SK-N-MC (cell line): ENCODE results near the gene CASP1.
"Not testable (repeated sequence)": the region's sequence is repeated elsewhere in the genome, so short reads cannot be mapped to it uniquely, and the experiment has no call there.

Source experiments
- DNase-seq: peaks from one replicate; pipeline ENCODE4 v3.0.0-alpha.2; 2011; ENCODE audit warnings: low read depth, low spot score
- H3K27ac ChIP-seq: fragments of 200-600 bp; sonication (generic); 2 replicates; pipeline ENCODE4 v1.5.1; 2016; ENCODE audit warnings: mixed run types
- H3K36me3 ChIP-seq: fragments of 200-600 bp; sonication (generic); 2 replicates; pipeline ENCODE4 v1.6.1; 2017; ENCODE audit warnings: antibody characterized with exemption, low read length, mixed read lengths; ENCODE audit not compliant: insufficient read depth
- H3K4me3 ChIP-seq: fragments of 200-600 bp; sonication (generic); 2 replicates; pipeline ENCODE4 v1.5.1; 2016
- H3K9ac ChIP-seq: fragments of 200-600 bp; sonication (generic); 2 replicates; pipeline ENCODE4 v1.8.0; 2017; ENCODE audit warnings: mixed run types, mixed read lengths; ENCODE audit not compliant: insufficient read length
- H3K9me3 ChIP-seq: fragments of 200-600 bp; sonication (generic); 2 replicates; pipeline ENCODE4 v1.6.1; 2017; ENCODE audit warnings: low read depth, mild to moderate bottlenecking, antibody characterized with exemption, low read length, moderate library complexity, mixed read lengths
- EZH2 ChIP-seq: fragments of 200-600 bp; sonication (generic); IDR thresholded peaks from one replicate; pipeline ENCODE4 v1.6.1; 2017; ENCODE audit warnings: antibody characterized with exemption
- FOXP2 ChIP-seq: optimal IDR thresholded peaks from 2 replicates; pipeline ENCODE3; 2011; ENCODE audit warnings: mild to moderate bottlenecking, moderate library complexity; ENCODE audit not compliant: insufficient read depth; ENCODE audit errors: extremely low read length, control extremely low read depth
- POLR2AphosphoS5 ChIP-seq: IDR thresholded peaks from 2 replicates; pipeline ENCODE4 v1.6.1; 2012; ENCODE audit warnings: mild to moderate bottlenecking, low read depth, low read length, borderline replicate concordance

CASP1 gene

DNA sequence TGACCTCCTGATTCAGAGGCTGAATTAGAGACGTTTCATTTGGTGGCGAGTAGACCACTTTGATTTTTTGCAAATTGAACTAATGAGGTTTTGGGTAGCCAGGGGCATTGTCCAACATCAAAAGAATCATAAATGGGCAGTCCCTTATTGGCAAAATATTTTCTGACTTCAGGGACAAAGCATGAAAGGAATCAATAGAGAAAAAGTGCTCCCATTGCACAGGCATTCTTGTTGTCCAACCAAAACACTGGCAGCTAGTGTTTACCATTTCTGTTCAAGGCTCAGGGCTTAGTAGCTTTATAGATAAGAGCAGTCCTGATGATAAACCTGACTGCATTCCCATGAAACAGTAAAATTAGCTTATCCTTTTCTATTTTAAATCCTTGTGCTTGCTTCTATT, 16.6 kb upstream of the CASP1 start:
- H3K27ac ChIP-seq, result no peak overlapping the region
- H3K9me3 ChIP-seq, result no peaks in the 10 kb centered on the region
- TF ChIP-seq EZH2, result no peak
- no peak for TF ChIP-seq FOXP2
- TF ChIP-seq POLR2AphosphoS5, result no peak
- H3K36me3 ChIP-seq, result no peaks in the 10 kb centered on the region
- H3K9ac ChIP-seq, result no peak overlapping the region
- DNase-seq, result no peak
- H3K4me3 ChIP-seq, result no peak overlapping the region

DNA sequence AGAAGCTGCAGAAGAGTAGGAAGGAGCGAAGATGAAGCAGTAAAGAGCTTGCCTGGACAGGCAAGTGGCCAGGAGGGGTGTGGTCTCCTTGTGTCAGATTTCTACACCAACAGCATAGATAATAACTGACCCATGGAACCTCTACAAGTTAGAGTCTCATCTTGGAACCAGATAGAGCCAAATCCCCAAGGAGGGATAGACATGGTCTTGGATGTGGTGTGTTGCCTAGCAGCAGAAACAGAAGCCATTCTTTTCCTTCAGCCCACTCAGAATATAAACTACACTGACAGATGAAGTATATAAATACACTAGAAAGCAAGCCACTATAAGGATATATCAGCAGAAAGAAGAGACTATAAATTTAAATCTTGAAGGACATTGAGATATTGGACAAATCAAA, 14.5 kb upstream of the CASP1 start:
- H3K36me3 ChIP-seq, result no peaks in the 10 kb centered on the region
- no peak overlapping the region for H3K9ac ChIP-seq
- H3K9me3 ChIP-seq, result no peaks in the 10 kb centered on the region
- H3K4me3 ChIP-seq, result no peak overlapping the region
- TF ChIP-seq POLR2AphosphoS5 (no peak), FOXP2 (no peak), EZH2 (no peak)
- no peak overlapping the region for H3K27ac ChIP-seq
- DNase-seq, result no peak

DNA sequence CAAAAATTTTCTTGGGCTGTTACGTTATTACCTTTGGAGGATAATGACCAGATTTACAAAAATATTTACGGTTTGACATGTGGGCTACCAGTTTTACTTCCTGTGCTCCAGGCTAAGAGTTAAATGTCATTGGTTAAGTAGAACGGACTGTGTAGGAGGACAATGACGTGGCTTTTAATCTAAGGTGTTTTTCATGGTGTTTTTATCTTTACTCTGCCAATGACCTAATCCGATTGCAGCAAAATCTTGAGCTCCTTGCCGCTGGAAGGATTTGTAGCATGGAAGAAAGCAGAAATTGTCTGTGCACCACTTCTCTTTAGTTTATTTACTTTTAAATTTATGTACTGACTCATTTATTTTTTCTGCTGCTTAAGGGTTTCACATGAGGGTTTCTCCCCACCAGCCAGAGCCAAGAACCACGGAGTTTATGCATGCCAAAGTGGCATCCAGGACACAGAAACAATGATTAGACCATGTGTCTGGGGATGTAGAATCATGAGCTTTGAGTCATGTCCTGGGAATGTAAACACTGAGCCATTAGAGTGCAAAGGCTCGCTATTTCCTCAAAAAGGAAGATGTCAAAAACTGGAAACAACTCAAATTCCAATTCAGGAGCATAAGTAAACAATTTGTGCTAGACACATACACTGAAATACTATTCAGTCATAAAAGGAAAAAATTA, 12.1 kb upstream of the CASP1 start:
- Histone ChIP-seq H3K36me3 (no peaks in the 10 kb centered on the region), H3K27ac (no peak overlapping the region), H3K9me3 (no peaks in the 10 kb centered on the region), H3K4me3 (no peak overlapping the region), H3K9ac (no peak overlapping the region)
- TF ChIP-seq EZH2, result no peak
- no peak for DNase-seq

DNA sequence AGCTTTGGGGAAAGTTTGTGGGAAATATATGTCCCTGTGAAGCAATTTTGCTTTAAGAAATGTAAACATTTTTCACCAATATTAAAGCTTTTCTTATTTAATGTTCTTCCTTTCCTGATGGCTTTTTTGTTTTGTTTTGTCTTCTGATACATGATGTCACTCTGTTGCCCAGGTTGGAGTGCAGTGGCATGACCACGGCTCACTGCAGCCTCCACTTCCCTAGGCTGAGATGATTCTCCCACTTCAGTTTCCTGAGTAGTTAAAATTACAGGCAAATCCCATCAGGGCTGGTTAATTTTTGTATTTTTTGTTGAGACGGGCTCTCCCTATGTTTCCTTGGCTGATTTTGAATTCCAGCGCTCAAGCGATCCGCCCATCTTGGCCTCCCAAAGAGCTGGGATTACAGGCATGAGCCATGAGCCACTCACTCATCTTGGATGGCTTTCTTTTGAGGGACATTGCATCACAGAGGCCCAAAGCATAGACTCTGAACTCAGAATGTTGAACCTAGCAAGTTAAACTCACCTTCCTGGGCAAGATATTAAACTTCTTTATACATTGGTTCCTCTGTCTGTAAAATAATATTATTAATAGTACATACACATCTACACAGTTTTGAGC, 10.8 kb upstream of the CASP1 start:
- no peak overlapping the region for H3K9ac ChIP-seq
- H3K27ac ChIP-seq, result no peak overlapping the region
- no peak overlapping the region for H3K4me3 ChIP-seq
- no peak for TF ChIP-seq FOXP2
- H3K36me3 ChIP-seq, result no peaks in the 10 kb centered on the region
- H3K9me3 ChIP-seq, result no peaks in the 10 kb centered on the region
- no peak for DNase-seq

DNA sequence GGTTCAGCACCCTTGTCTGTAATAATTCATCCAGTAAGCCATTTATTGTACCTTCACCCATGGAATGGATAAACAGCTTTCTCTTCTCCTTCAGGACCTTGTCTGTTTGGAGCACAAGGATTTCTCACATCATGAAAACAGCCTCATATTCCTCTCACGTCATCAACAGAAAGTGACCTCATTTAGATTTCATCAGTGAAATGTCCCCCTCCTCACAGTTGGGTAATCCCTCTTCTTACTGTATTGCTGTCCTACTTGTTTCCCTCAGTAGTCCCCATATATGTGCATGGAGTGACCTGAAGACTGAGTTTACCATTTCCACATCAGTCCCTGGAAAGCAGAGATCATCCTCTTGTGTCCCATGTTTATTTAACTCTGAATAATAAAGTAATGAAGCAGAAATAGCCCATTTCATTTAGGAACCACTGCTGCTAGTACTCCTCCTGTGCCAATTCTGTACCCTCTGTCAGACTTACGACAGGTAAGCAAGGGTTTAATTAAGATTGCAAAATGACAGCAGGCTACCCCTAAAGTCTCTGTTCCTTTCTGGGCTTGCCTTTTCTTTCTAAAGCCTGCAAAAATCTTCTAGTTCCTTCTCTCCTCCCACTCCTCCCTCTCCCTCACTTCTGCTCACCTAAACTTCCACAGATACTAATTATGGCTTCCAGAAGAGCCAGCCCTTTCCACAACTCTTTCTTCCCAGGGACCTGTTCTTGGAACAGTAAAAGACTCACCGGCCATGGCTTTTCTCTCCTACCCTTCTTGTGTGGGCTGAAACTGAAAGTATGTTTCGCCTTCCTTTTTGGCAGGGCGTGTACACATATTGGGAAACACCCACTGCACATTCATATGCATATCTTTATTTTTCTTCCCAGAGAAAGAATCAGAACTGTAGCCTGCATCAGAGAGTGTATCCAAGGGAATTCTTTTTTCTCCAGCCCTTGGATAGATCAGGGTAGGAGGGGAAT, 9.9 kb upstream of the CASP1 start, which contains the start of gene CARD16:
TSS of gene CARD16 (minus strand) at position 779 of the 968 bp plus-strand sequence. CDS start at position 741, 38 bp downstream.
- not testable (repeated sequence) for DNase-seq, H3K9ac ChIP-seq, H3K36me3 ChIP-seq, H3K9me3 ChIP-seq, H3K27ac ChIP-seq
- 0 out of 2 replicates have a peak within 1 kb of the TSS, but pooled peaks have one; percentile 15 for H3K4me3 ChIP-seq

DNA sequence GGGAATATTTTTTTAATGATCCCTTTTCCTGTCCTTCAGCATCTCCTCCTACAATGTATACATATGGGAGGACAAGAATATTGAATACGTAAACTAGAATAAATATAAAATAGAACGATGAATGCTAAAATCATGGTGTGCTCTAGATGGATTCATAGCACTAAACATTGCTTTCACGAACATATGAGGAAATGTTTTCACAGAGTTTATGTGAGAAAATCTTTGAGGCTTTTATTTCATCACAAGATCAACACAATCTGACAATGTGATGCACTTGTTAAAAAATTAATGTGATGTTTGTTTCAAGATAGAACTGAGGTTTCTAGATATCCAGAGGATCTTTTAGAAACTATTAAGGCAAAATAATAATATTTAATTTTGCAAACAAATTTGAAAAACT, 7.2 kb upstream of the CASP1 start:
- no peak for DNase-seq
- Histone ChIP-seq H3K36me3 (no peaks in the 10 kb centered on the region), H3K27ac (no peak overlapping the region), H3K9ac (no peak overlapping the region), H3K9me3 (no peaks in the 10 kb centered on the region), H3K4me3 (no peak overlapping the region)
- no peak for TF ChIP-seq EZH2
- TF ChIP-seq POLR2AphosphoS5, result no peak
- no peak for TF ChIP-seq FOXP2

DNA sequence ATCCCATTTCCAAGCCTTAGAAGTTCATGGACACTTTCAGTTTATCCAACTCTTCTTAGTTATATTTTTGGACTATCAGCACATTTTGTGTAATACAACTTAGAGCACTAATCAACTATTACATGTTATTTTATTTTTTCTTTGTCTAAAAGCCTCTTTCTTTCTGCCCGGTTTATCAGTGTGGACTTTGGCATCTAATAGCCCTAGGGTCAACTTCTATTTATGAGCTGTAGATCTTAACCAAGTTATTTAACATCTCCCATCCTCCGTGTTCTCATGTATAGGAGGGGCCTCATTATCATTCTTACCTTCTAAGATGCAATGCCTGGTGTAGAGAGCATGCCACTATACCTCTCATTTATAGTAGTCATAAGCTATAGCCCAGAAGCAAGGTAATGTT, 5.8 kb upstream of the CASP1 start:
- DNase-seq, result no peak
- no peak overlapping the region for H3K4me3 ChIP-seq
- no peak for TF ChIP-seq POLR2AphosphoS5
- TF ChIP-seq FOXP2, result no peak
- no peak for TF ChIP-seq EZH2
- no peak overlapping the region for H3K9ac ChIP-seq
- H3K9me3 ChIP-seq, result no peaks in the 10 kb centered on the region
- H3K36me3 ChIP-seq, result no peaks in the 10 kb centered on the region
- H3K27ac ChIP-seq, result no peak overlapping the region

DNA sequence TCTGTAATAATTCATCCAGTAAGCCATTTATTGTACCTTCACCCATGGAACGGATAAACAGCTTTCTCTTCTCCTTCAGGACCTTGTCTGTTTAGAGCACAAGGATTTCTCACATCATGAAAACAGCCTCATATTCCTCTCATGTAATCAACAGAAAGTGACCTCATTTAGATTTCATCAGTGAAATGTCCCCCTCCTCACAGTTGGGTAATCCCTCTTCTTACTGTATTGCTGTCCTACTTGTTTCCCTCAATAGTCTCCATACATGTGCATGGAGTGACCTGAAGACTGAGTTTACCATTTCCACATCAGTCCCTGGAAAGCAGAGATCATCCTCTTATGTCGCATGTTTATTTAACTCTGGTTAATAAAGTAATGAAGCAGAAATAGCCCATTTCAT, 556 bp downstream of the CASP1 start:
- not testable (repeated sequence) for H3K9me3 ChIP-seq, H3K9ac ChIP-seq, H3K27ac ChIP-seq, H3K36me3 ChIP-seq, H3K4me3 ChIP-seq, DNase-seq
